ENCODE measurements around the gene C1orf216. TPM values are rescaled to one million over a fixed set of nuclear protein-coding genes. Genes with fewer than 3 reads are reported as not detected.
"Not testable (repeated sequence)": the region's sequence is repeated elsewhere in the genome, so short reads cannot be mapped to it uniquely, and the experiment has no call there.

The C1orf216 gene
- total RNA-seq, 2 donors from 2014 or later: 9.8 to 13.0 TPM

DNA sequence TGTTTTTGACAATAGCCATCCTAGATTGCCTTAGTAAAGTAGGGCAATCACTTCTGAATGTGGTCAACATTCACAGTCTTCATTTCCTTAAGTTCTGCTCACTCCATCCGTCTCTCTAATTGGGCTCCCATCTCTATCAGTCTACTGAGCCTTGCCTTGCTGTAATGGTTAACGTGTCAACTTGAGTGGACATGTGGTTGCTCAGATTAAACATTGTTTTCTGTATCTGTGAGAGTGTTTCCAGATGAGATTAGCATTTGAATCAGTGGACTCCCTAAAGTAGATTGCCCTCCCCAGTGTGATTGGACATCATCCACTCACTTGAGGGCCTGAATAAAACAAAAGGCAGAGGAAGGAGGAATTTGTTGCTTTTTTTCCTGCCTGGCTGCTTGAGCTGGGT lies 26.4 kb downstream of the C1orf216 start:
- H3K27ac Mint-ChIP-seq: no peak overlapping the region
- no peak for DNase-seq
- H3K9me3 Mint-ChIP-seq: no peaks in the 10 kb centered on the region
- peaks cover 5% of the 10 kb centered on the region for H3K4me1 Mint-ChIP-seq
- no peaks in the 10 kb centered on the region for H3K9me3 ChIP-seq (ENCODE audit: control insufficient read depth, low read length)
- H3K27me3 ChIP-seq (ENCODE audit: control insufficient read depth, insufficient read depth, low read length, poor library complexity, severe bottlenecking): no peaks in the 10 kb centered on the region
- no peak overlapping the region for H3K9ac ChIP-seq (ENCODE audit: extremely low read depth, low read length, poor library complexity, severe bottlenecking)
- 91 to 95% methylated on average over 2 of the region's 2 CpGs for WGBS, 2 experiments (ENCODE audit: insufficient coverage in 1 of 2, insufficient read length in 1 of 2)
- no peak overlapping the region for H3K27ac ChIP-seq (ENCODE audit: low read depth, low read length)
- H3K4me1 ChIP-seq (ENCODE audit: control insufficient read depth, insufficient read depth, low read length): no peaks in the 10 kb centered on the region
- no peaks in the 10 kb centered on the region for H3K36me3 Mint-ChIP-seq (ENCODE audit: low read depth)
- H3K27me3 Mint-ChIP-seq (ENCODE audit: insufficient read depth): peaks cover 17% of the 10 kb centered on the region
- no peak overlapping the region for H3K4me3 ChIP-seq (ENCODE audit: low read length)
- no peak overlapping the region for H3K4me3 Mint-ChIP-seq
- TF ChIP-seq, protein P1, sequence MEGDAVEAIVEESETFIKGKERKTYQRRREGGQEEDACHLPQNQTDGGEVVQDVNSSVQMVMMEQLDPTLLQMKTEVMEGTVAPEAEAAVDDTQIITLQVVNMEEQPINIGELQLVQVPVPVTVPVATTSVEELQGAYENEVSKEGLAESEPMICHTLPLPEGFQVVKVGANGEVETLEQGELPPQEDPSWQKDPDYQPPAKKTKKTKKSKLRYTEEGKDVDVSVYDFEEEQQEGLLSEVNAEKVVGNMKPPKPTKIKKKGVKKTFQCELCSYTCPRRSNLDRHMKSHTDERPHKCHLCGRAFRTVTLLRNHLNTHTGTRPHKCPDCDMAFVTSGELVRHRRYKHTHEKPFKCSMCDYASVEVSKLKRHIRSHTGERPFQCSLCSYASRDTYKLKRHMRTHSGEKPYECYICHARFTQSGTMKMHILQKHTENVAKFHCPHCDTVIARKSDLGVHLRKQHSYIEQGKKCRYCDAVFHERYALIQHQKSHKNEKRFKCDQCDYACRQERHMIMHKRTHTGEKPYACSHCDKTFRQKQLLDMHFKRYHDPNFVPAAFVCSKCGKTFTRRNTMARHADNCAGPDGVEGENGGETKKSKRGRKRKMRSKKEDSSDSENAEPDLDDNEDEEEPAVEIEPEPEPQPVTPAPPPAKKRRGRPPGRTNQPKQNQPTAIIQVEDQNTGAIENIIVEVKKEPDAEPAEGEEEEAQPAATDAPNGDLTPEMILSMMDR (conservative IDR thresholded peaks at IDR 0.05): no peak
- no peaks in the 10 kb centered on the region for H3K36me3 ChIP-seq (ENCODE audit: control insufficient read depth, insufficient read depth, low read length)

DNA sequence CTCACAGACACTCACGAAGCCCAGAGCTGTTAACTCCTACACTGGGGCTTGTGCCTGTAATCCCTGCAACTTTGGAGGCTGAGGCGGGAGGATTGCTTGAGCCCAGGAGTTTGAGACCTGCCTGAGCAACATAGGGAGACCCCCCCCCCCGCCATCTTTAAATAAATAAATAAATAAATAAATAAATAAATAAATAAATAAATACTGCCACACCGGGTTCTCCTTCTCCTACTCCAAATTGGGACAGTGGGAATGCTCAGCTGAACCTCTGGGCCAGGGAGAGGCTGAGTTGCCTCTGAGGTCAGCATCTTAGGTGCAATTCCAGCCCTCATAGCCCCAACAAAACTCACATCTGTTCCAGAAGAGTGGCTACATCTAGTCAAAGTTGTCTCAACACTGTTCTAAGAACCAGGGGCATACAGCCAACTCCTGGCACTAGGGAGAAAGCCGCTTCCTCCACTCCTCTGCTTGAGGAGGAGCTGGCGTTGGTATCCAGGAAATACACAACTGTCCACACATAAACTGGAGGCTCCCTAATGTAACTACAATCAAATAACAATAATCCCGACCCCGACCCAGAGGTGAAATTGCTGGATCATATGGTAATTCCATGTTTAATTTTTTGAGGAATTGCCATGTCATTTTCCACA lies 27.0 kb downstream of the C1orf216 start:
- Mint-ChIP-seq H3K4me3 (no peak overlapping the region), H3K4me1 (peaks cover 5% of the 10 kb centered on the region), H3K9me3 (no peaks in the 10 kb centered on the region), H3K27ac (no peak overlapping the region), H3K27me3 (ENCODE audit: insufficient read depth) (peaks cover 15% of the 10 kb centered on the region), H3K36me3 (ENCODE audit: low read depth) (no peaks in the 10 kb centered on the region)
- 91 to 94% methylated on average over 2 to 7 of the region's 8 CpGs for WGBS, 2 experiments (ENCODE audit: insufficient coverage in 1 of 2, insufficient read length in 1 of 2)
- DNase-seq: no peak
- no peak overlapping the region for H3K9ac ChIP-seq (ENCODE audit: extremely low read depth, low read length, poor library complexity, severe bottlenecking)
- no peaks in the 10 kb centered on the region for H3K27me3 ChIP-seq (ENCODE audit: control insufficient read depth, insufficient read depth, low read length, poor library complexity, severe bottlenecking)
- H3K27ac ChIP-seq (ENCODE audit: low read depth, low read length): no peak overlapping the region
- TF ChIP-seq, protein P1 (conservative IDR thresholded peaks at IDR 0.05): no peak
- H3K4me1 ChIP-seq (ENCODE audit: control insufficient read depth, insufficient read depth, low read length): no peaks in the 10 kb centered on the region
- no peak overlapping the region for H3K4me3 ChIP-seq (ENCODE audit: low read length)
- H3K36me3 ChIP-seq (ENCODE audit: control insufficient read depth, insufficient read depth, low read length): no peaks in the 10 kb centered on the region
- no peaks in the 10 kb centered on the region for H3K9me3 ChIP-seq (ENCODE audit: control insufficient read depth, low read length)

DNA sequence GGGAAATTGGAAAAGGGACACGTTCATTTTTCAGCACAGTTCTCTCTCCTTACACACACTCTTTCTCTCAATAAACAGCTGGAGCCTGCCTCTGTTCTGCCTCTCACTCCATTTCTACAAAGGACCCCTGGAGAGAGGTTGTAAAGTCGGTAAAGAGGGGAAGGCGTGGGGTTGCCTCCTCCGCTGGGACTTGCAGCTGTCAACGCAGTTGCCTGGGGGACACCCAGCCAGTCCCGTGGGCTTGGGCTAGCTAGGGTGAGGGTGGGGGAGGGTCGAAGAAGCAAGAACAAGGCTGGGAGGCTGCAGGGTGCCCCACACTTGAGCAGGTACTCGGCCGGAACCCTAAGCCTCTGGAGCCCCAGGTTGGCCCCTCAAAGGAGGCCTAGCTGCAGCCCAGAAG lies 27.6 kb downstream of the C1orf216 start:
- Mint-ChIP-seq H3K4me1 (peaks cover 5% of the 10 kb centered on the region), H3K4me3 (no peak overlapping the region), H3K27me3 (ENCODE audit: insufficient read depth) (peaks cover 15% of the 10 kb centered on the region), H3K27ac (no peak overlapping the region), H3K36me3 (ENCODE audit: low read depth) (no peaks in the 10 kb centered on the region), H3K9me3 (no peaks in the 10 kb centered on the region)
- Histone ChIP-seq H3K36me3 (ENCODE audit: control insufficient read depth, insufficient read depth, low read length) (no peaks in the 10 kb centered on the region), H3K9me3 (ENCODE audit: control insufficient read depth, low read length) (no peaks in the 10 kb centered on the region), H3K9ac (ENCODE audit: extremely low read depth, low read length, poor library complexity, severe bottlenecking) (no peak overlapping the region), H3K27me3 (ENCODE audit: control insufficient read depth, insufficient read depth, low read length, poor library complexity, severe bottlenecking) (no peaks in the 10 kb centered on the region), H3K4me1 (ENCODE audit: control insufficient read depth, insufficient read depth, low read length) (no peaks in the 10 kb centered on the region), H3K27ac (ENCODE audit: low read depth, low read length) (no peak overlapping the region), H3K4me3 (ENCODE audit: low read length) (no peak overlapping the region)
- DNase-seq: peak; percentile 53
- 39 to 47% methylated on average over 4 to 8 of the region's 9 CpGs for WGBS, 2 experiments (ENCODE audit: insufficient coverage in 1 of 2, insufficient read length in 1 of 2)
- TF ChIP-seq, protein P1 (conservative IDR thresholded peaks at IDR 0.05): no peak

DNA sequence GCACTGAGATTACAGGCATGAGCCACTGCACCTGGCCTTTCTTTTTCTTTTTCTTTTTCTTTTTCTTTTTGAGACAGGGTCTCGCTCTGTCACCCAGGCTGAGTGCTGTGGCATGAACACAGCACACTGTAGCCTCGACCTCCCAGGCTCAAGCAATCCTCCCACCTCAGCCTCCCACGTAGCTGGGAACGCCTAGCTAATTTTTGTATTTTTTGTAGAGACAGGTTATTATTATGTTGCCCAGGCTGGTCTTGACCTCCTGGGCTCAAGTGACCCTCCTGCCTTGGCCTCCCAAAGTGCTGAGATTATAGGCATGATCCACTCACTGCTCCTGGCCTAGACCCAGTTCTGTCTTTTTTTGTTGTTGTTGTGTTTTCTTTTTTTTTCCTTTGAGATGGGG lies 28.6 kb downstream of the C1orf216 start:
- H3K9me3 ChIP-seq (ENCODE audit: control insufficient read depth, low read length); H3K9me3 Mint-ChIP-seq; H3K4me1 Mint-ChIP-seq; H3K4me3 Mint-ChIP-seq; H3K27ac Mint-ChIP-seq; H3K27me3 ChIP-seq (ENCODE audit: control insufficient read depth, insufficient read depth, low read length, poor library complexity, severe bottlenecking); H3K36me3 ChIP-seq (ENCODE audit: control insufficient read depth, insufficient read depth, low read length); H3K9ac ChIP-seq (ENCODE audit: extremely low read depth, low read length, poor library complexity, severe bottlenecking); H3K36me3 Mint-ChIP-seq (ENCODE audit: low read depth); H3K4me1 ChIP-seq (ENCODE audit: control insufficient read depth, insufficient read depth, low read length); DNase-seq; H3K27ac ChIP-seq (ENCODE audit: low read depth, low read length); H3K4me3 ChIP-seq (ENCODE audit: low read length): not testable (repeated sequence)
- peaks cover 12% of the 10 kb centered on the region for H3K27me3 Mint-ChIP-seq (ENCODE audit: insufficient read depth)
- 86 to 97% methylated on average over 1 to 4 of the region's 4 CpGs for WGBS, 2 experiments (ENCODE audit: insufficient coverage in 1 of 2, insufficient read length in 1 of 2)
